Thyroid gland (tissue), 4 donors: ENCODE results near the gene DLG2.

ENCODE experiments used
- POLR2A ChIP-seq, 2 donors: fragments of 450-650 bp; IDR thresholded peaks; one replicate each; pipeline ENCODE4 v1.6.1; 2017; ENCODE audit warnings: antibody characterized with exemption in 2 of 2, mild to moderate bottlenecking in 2 of 2, moderate library complexity in 1 of 2
- TF ChIP-seq, protein P1 (sequence below), 6 experiments: fragments of 200-600 bp in 3 of 6; fragments of 450-650 bp in 3 of 6; sonication (generic) in 3 of 6; IDR thresholded peaks; one replicate each; pipeline ENCODE4 v1.5.1; 2016 to 2019; ENCODE audit warnings: antibody characterized with exemption in 6 of 6, mild to moderate bottlenecking in 2 of 6, inconsistent platforms in 1 of 6, moderate library complexity in 1 of 6

DNA sequence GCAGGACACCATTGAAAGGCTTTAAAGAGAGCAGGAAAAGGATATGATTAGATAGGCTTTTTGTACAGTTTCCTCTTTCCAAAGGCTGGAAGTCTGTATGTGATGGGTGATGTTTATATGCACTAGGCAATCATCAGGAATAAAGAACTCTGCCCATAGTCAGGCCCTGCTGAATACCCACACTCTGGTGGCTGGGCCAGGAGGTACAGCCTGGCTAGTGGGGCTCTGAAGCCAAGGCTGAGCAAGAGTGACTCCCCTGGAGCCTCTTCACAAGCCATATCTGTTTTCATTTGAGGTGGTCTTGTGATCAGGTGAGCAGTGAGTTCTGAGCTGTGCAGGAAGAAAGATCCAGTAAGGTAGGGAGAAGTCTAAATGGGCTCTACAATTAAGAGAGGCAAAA is 1801.1 kb downstream of the DLG2 start:
- TF ChIP-seq, protein P1, sequence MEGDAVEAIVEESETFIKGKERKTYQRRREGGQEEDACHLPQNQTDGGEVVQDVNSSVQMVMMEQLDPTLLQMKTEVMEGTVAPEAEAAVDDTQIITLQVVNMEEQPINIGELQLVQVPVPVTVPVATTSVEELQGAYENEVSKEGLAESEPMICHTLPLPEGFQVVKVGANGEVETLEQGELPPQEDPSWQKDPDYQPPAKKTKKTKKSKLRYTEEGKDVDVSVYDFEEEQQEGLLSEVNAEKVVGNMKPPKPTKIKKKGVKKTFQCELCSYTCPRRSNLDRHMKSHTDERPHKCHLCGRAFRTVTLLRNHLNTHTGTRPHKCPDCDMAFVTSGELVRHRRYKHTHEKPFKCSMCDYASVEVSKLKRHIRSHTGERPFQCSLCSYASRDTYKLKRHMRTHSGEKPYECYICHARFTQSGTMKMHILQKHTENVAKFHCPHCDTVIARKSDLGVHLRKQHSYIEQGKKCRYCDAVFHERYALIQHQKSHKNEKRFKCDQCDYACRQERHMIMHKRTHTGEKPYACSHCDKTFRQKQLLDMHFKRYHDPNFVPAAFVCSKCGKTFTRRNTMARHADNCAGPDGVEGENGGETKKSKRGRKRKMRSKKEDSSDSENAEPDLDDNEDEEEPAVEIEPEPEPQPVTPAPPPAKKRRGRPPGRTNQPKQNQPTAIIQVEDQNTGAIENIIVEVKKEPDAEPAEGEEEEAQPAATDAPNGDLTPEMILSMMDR (IDR thresholded peaks at IDR 0.05) = no peak
- no peak for TF ChIP-seq POLR2A (IDR thresholded peaks at IDR 0.05)
